Body of pancreas (tissue), 4 donors: ENCODE data around the gene DHX58. TPM values are rescaled to one million over a fixed set of nuclear protein-coding genes. Genes with fewer than 3 reads are reported as not detected.

Experiments used
- ATAC-seq: fragments of 150-250 bp; one replicate; pipeline ENCODE4 v1.9.1; 2016
- DNase-seq, 4 donors: peaks; one replicate each; pipeline ENCODE4 v3.0.0-alpha.2; 2019
- H3K27ac ChIP-seq, 4 donors: fragments of 200-600 bp; sonication (generic); 1 replicate in 3 of 4; 2 replicates in 1 of 4; pipeline versions ENCODE4 v1.5.1 to v1.6.1; 2016 to 2019; ENCODE audit warnings: mild to moderate bottlenecking in 1 of 4, mixed read lengths in 1 of 4, moderate library complexity in 1 of 4
- H3K27me3 ChIP-seq, 2 donors: fragments of 200-600 bp; sonication (generic); one replicate each; pipeline ENCODE4 v1.6.0; 2016; ENCODE audit warnings: mild to moderate bottlenecking in 1 of 2
- H3K36me3 ChIP-seq, 2 donors: fragments of 200-600 bp; sonication (generic); replicated peaks in 1 of 2; 2 replicates each; pipeline ENCODE4 v1.5.1; 2016; ENCODE audit warnings: low read depth in 2 of 2; ENCODE audit not compliant: insufficient read depth in 1 of 2
- H3K4me1 ChIP-seq: fragments of 200-600 bp; sonication (generic); one replicate; pipeline ENCODE4 v1.6.0; 2016
- H3K4me3 ChIP-seq, 2 donors: fragments of 200-600 bp; sonication (generic); 1 replicate in 1 of 2; 2 replicates in 1 of 2; pipeline ENCODE4 v1.5.1; 2016 to 2019
- H3K9me3 ChIP-seq, 3 donors: fragments of 200-600 bp; sonication (generic); 1 replicate in 2 of 3; 2 replicates in 1 of 3; pipeline ENCODE4 v1.5.1; 2016
- CTCF ChIP-seq, 7 experiments: fragments of 450-650 bp in 4 of 7; fragments of 200-600 bp in 3 of 7; sonication (generic) in 3 of 7; IDR thresholded peaks; one replicate each; pipeline ENCODE4 v1.5.1; 2016 to 2019; ENCODE audit warnings: antibody characterized with exemption in 7 of 7
- POLR2A ChIP-seq, 3 donors: fragments of 450-650 bp; IDR thresholded peaks; one replicate each; pipeline ENCODE4 v1.6.1; 2016; ENCODE audit warnings: antibody characterized with exemption in 3 of 3, mild to moderate bottlenecking in 2 of 3
- WGBS, 2 donors: methylation state at CpG; one replicate each; pipeline ENCODE4 v1.1.5; 2017; 5-methylcytosine and 5-hydroxymethylcytosine counted together
- intact Hi-C: fragments of 100-400 bp; cut with DNase I; formaldehyde crosslinking; loops from one replicate; pipeline ENCODE4 v1.15.1; 2023
- total RNA-seq, 2 donors: library from RNA; depleted of rRNA; stranded (reverse); fragments of >200 nt; gene quantifications; one replicate each; pipeline ENCODE4 v1.1.0, GENCODE V29; 2016

Gene DHX58
- total RNA-seq, 2 donors from 2014 or later: 5.7 to 19.1 TPM

DNA sequence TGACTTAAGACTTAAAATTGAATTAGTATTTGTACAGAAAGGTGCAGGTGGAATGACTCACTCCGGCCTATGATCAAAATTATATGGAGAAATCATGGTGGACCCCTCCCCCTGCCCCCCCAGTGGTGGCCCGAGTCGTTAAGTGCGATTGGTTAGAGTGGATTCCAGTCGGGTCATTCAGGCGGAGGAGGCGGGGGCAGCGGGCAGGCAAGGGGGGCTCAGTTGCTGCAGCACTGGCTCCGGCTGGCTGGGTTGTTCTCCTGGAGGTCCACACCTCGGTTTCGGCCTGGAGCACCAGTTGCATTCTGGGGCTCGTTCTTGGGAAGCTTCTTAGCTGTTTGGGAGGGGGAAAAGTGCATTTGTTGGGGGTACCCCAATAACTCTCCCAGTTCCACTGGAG is 13.1 kb upstream of the DHX58 start:
- WGBS, 2 donors: 84 to 86% methylated on average over 12 of the region's 12 CpGs
- Histone ChIP-seq H3K36me3 (peaks cover 0 to 21% of the 10 kb centered on the region in 2 donors), H3K9me3 (no peaks in the 10 kb centered on the region), H3K27me3 (no peaks in the 10 kb centered on the region), H3K27ac (no peak overlapping the region), H3K4me3 (no peak overlapping the region), H3K4me1 (peaks cover 30% of the 10 kb centered on the region)
- TF ChIP-seq POLR2A (IDR thresholded peaks at IDR 0.05) (no peak), CTCF (IDR thresholded peaks at IDR 0.05) (no peak)
- intact Hi-C loops: no loop called here
- no peak for ATAC-seq
- DNase-seq: no peak

DNA sequence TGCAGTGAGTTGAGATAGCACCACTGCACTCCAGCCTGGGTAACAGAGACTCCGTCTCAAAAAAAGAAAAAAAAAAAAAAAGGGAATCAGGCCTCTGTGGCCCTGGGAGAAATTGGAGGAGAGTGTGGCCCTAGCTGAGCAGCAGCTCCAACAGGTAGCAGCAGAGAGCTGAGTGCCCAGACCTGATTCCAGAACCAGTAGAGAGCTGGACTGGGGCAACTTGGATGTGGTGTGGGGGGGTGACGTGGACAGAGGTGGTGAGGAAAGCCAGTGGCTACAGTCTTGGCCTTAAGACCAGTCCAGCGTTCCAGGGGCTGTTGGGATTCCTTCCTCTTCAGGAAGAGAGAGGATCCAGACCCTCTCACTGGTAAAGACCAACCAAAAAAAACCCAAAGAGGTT is 11.7 kb upstream of the DHX58 start:
- Histone ChIP-seq H3K4me3 (no peak overlapping the region), H3K27ac (no peak overlapping the region), H3K36me3 (peaks cover 0 to 16% of the 10 kb centered on the region in 2 donors), H3K9me3 (no peaks in the 10 kb centered on the region), H3K27me3 (no peaks in the 10 kb centered on the region), H3K4me1 (peaks cover 31% of the 10 kb centered on the region)
- 89 to 97% methylated on average over 2 to 3 of the region's 3 CpGs for WGBS, 2 donors
- ATAC-seq (no peak), DNase-seq (no peak)
- TF ChIP-seq CTCF (IDR thresholded peaks at IDR 0.05) (peak in 1 of 7 experiments; percentile 6), POLR2A (IDR thresholded peaks at IDR 0.05) (no peak)
- intact Hi-C loops: no loop called here

- Histone ChIP-seq H3K4me1 (peaks cover 30% of the 10 kb centered on the region), H3K4me3 (no peak within 1 kb of the TSS), H3K36me3 (peaks cover 0 to 9% of the 10 kb centered on the region in 2 donors), H3K27ac (peak within 1 kb of the TSS; percentile 74 to 89 (median 86)), H3K9me3 (no peaks in the 10 kb centered on the region), H3K27me3 (no peaks in the 10 kb centered on the region)
- peak; percentile 86 for ATAC-seq
- DNase-seq: peak; percentile 91 to 96 (median 94)
- TF ChIP-seq POLR2A (IDR thresholded peaks at IDR 0.05) (peak; percentile 64 to 79 (median 70)), CTCF (IDR thresholded peaks at IDR 0.05) (peak in 1 of 7 experiments; percentile 11)
- intact Hi-C loops: no loop called here
- 20 to 36% methylated on average over 6 to 61 of the region's 61 CpGs for WGBS, 2 donors
Observed at GRCh38 chr17:42122371-42123303, 10.1 kb upstream of the DHX58 start, which contains the start of gene HSPB9. Gene HSPB9 (plus strand): TSS chr17:42122804. CDS start chr17:42122851, 47 bp downstream.

- Histone ChIP-seq H3K4me1 (peaks cover 39% of the 10 kb centered on the region), H3K36me3 (peaks cover 0 to 4% of the 10 kb centered on the region in 2 donors), H3K9me3 (no peaks in the 10 kb centered on the region), H3K27ac (peak within 1 kb of the TSS; percentile 74 to 89 (median 86)), H3K27me3 (no peaks in the 10 kb centered on the region), H3K4me3 (peak within 1 kb of the TSS; percentile 39 to 81)
- ATAC-seq: peak; percentile 74
- intact Hi-C loops: no loop called here
- peak; percentile 84 to 87 (median 86) for DNase-seq
- WGBS, 2 donors: 2 to 6% methylated on average over 10 to 53 of the region's 57 CpGs
- TF ChIP-seq CTCF (IDR thresholded peaks at IDR 0.05): no peak
- TF ChIP-seq POLR2A (IDR thresholded peaks at IDR 0.05): peak in 2 of 3 donors; percentile 63 to 72
Observed at GRCh38 chr17:42120770-42121769, 8.6 kb upstream of the DHX58 start, which contains the start of gene KAT2A. Gene KAT2A (minus strand): TSS chr17:42121367. CDS start chr17:42121304, 63 bp downstream.
